H1 (cell line): Measurements from ENCODE around the gene HSF4. TPM values are rescaled to one million over a fixed set of nuclear protein-coding genes. Genes with fewer than 3 reads are reported as not detected.

Experiments used
- ATF2 ChIP-seq: IDR thresholded peaks from 2 replicates; pipeline ENCODE4 v1.6.1; 2012; ENCODE audit warnings: low read length, inconsistent platforms
- POLR2AphosphoS5 ChIP-seq: IDR thresholded peaks from 2 replicates; pipeline ENCODE4 v1.6.1; 2011; ENCODE audit warnings: low read depth, low read length
- RXRA ChIP-seq: IDR thresholded peaks from 2 replicates; pipeline ENCODE4 v1.6.1; 2011; ENCODE audit warnings: low read depth, mild to moderate bottlenecking, low read length, moderate library complexity; ENCODE audit not compliant: insufficient read depth
- polyA plus RNA-seq, 7 experiments: library from polyadenylated mRNA; depleted of rRNA in 3 of 7; stranded (reverse) in 5 of 7; unstranded in 2 of 7; fragments of >200 nt in 5 of 7; fragments of 200-250 nt in 2 of 7; gene quantifications; 1 replicate in 5 of 7; 2 replicates in 1 of 7; 4 replicates in 1 of 7; pipeline versions ENCODE4 v1.2.1 to v1.2.3, GENCODE V29; 2011 to 2013; ENCODE audit warnings: missing spikeins in 2 of 7, mixed read lengths in 2 of 7
- total RNA-seq: library from RNA; stranded (reverse); fragmentation: NEBNext Ultra II Directional; extraction: Animal tissue kit (Norgen Biotek cat#: 25700); gene quantifications from 2 replicates; pipeline ENCODE4 v1.2.1, GENCODE V29; 2021

Gene HSF4
- total and polyA plus RNA-seq, 2 of the 8 experiments (the other 6 are each of a cell fraction or from before 2014, with no cell fraction given) = 0.14 TPM; not detected in 1

GRCh38 chr16:67188323-67188722, 23.8 kb downstream of the HSF4 start (continued):
- TF ChIP-seq ATF2 (no peak), RXRA (no peak), POLR2AphosphoS5 (no peak)
